HG02870 (cell line): ENCODE measurements around the gene ZNF143.
"Not testable (repeated sequence)": the region's sequence is repeated elsewhere in the genome, so short reads cannot be mapped to it uniquely, and the experiment has no call there.

Experiments
- ATAC-seq: cut with Tn5 transposase; IDR thresholded peaks from one replicate; pipeline ENCODE4 v1.9.1; 2021; ENCODE audit warnings: mild to moderate bottlenecking, moderate library complexity; ENCODE audit not compliant: unreplicated experiment

Gene ZNF143

GRCh38 chr11:9495803-9496514, 35.1 kb downstream of the ZNF143 start:
- ATAC-seq: no peak

- ATAC-seq: no peak
These were observed 37.8 kb downstream of the ZNF143 start for GRCh38 chr11:9498457-9499078.

- no peak for ATAC-seq
These were observed 45.9 kb downstream of the ZNF143 start for GRCh38 chr11:9506489-9507276.

GRCh38 chr11:9507277-9507580, 46.4 kb downstream of the ZNF143 start:
- no peak for ATAC-seq

GRCh38 chr11:9509041-9509440, 48.2 kb downstream of the ZNF143 start:
- ATAC-seq: no peak

- no peak for ATAC-seq
These were observed 51.7 kb downstream of the ZNF143 start for GRCh38 chr11:9512370-9513019.

GRCh38 chr11:9514576-9514975, 53.8 kb downstream of the ZNF143 start:
- not testable (repeated sequence) for ATAC-seq

- no peak for ATAC-seq
These were observed 55.3 kb downstream of the ZNF143 start for GRCh38 chr11:9516113-9516512.

GRCh38 chr11:9518835-9519410, 58.1 kb downstream of the ZNF143 start:
- ATAC-seq: no peak

GRCh38 chr11:9524001-9524400, 63.2 kb downstream of the ZNF143 start:
- ATAC-seq: no peak

GRCh38 chr11:9525116-9525515, 64.3 kb downstream of the ZNF143 start:
- ATAC-seq: no peak

- no peak for ATAC-seq
These were observed 66.8 kb downstream of the ZNF143 start for GRCh38 chr11:9527481-9528135.

- ATAC-seq: no peak
These were observed 67.3 kb downstream of the ZNF143 start for GRCh38 chr11:9528136-9528501.

- no peak for ATAC-seq
These were observed 67.9 kb downstream of the ZNF143 start for GRCh38 chr11:9528573-9529333.

GRCh38 chr11:9529334-9529650, 68.5 kb downstream of the ZNF143 start:
- no peak for ATAC-seq

GRCh38 chr11:9530020-9530621, 69.3 kb downstream of the ZNF143 start:
- no peak for ATAC-seq

GRCh38 chr11:9530901-9531625, 70.3 kb downstream of the ZNF143 start:
- ATAC-seq: no peak

GRCh38 chr11:9533058-9533457, 72.2 kb downstream of the ZNF143 start:
- no peak for ATAC-seq
